Suprapubic skin (tissue), 4 donors: ENCODE results near the gene ZDHHC21. TPM values are rescaled to one million over a fixed set of nuclear protein-coding genes. Genes with fewer than 3 reads are reported as not detected.

Source experiments
- DNase-seq, 2 donors: peaks; one replicate each; pipeline ENCODE4 v3.0.0-alpha.2; 2019; ENCODE audit warnings: low spot score in 2 of 2
- H3K27ac ChIP-seq: fragments of 200-600 bp; sonication (generic); one replicate; pipeline ENCODE4 v1.5.1; 2019
- H3K27me3 ChIP-seq: fragments of 200-600 bp; sonication (generic); one replicate; pipeline ENCODE4 v1.5.1; 2019
- H3K36me3 ChIP-seq: fragments of 200-600 bp; sonication (generic); one replicate; pipeline ENCODE4 v1.5.1; 2019
- H3K4me1 ChIP-seq: fragments of 200-600 bp; sonication (generic); one replicate; pipeline ENCODE4 v1.5.1; 2019
- H3K4me3 ChIP-seq: fragments of 200-600 bp; sonication (generic); one replicate; pipeline ENCODE4 v1.5.1; 2019; ENCODE audit warnings: mild to moderate bottlenecking
- H3K9me3 ChIP-seq: fragments of 200-600 bp; sonication (generic); one replicate; pipeline ENCODE4 v1.5.1; 2019
- CTCF ChIP-seq, 2 donors: fragments of 200-600 bp in 1 of 2; fragments of 450-650 bp in 1 of 2; sonication (generic) in 1 of 2; IDR thresholded peaks; one replicate each; pipeline ENCODE4 v1.5.1; 2016 to 2019; ENCODE audit warnings: antibody characterized with exemption in 2 of 2, mild to moderate bottlenecking in 1 of 2, moderate library complexity in 1 of 2
- EP300 ChIP-seq: sonication (generic); formaldehyde crosslinking; IDR thresholded peaks from one replicate; pipeline ENCODE4 v1.6.1; 2017; ENCODE audit warnings: antibody characterized with exemption
- POLR2A ChIP-seq, 2 donors: fragments of 450-650 bp; IDR thresholded peaks; one replicate each; pipeline ENCODE4 v1.6.1; 2017; ENCODE audit warnings: antibody characterized with exemption in 2 of 2, mild to moderate bottlenecking in 2 of 2, moderate library complexity in 2 of 2
- POLR2AphosphoS5 ChIP-seq, 3 donors: sonication (generic); formaldehyde crosslinking; IDR thresholded peaks; one replicate each; pipeline ENCODE4 v1.6.1; 2017; ENCODE audit warnings: antibody characterized with exemption in 3 of 3
- WGBS: methylation state at CpG from one replicate; pipeline ENCODE4 v1.1.5; 2018; 5-methylcytosine and 5-hydroxymethylcytosine counted together
- total RNA-seq, 4 donors: library from RNA; depleted of rRNA; stranded (reverse); fragments of >200 nt; gene quantifications; one replicate each; pipeline ENCODE4 v1.1.0, GENCODE V29; 2016

Gene ZDHHC21
- total RNA-seq, 4 donors from 2014 or later = 6.5 to 12.9 (median 9.5) TPM

DNA sequence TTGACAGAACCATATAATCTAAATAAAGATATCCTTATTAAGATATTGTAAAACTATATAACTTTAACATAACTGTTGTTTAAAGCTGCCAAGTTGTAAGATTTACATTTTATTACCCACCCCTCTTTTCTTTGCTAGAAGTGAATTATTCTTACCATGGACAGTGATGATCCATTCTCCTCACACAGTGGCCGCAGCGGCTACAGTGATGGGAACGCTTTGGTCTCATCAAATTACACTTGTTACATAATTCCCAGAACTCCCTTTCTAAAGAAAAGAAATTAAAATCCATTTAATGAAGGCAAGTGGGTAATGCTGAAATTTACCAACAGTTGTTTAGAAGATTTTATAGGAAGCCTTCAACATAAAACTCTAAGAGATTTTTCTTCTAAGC is 31.2 kb downstream of the ZDHHC21 start:
- no peaks in the 10 kb centered on the region for H3K27me3 ChIP-seq
- no peaks in the 10 kb centered on the region for H3K9me3 ChIP-seq
- TF ChIP-seq POLR2A (IDR thresholded peaks at IDR 0.05) (no peak), POLR2AphosphoS5 (IDR thresholded peaks at IDR 0.05) (no peak), EP300 (no peak), CTCF (IDR thresholded peaks at IDR 0.05) (no peak)
- DNase-seq = no peak
- H3K36me3 ChIP-seq = peaks cover 8% of the 10 kb centered on the region
- WGBS = 97% methylated on average over 3 of the region's 3 CpGs
- no peaks in the 10 kb centered on the region for H3K4me1 ChIP-seq
- no peak overlapping the region for H3K4me3 ChIP-seq
- H3K27ac ChIP-seq = no peak overlapping the region

GRCh38 chr9:14661421-14662059 is 31.7 kb downstream of the ZDHHC21 start:
- Histone ChIP-seq H3K27ac (no peak overlapping the region), H3K4me3 (no peak overlapping the region), H3K36me3 (peaks cover 8% of the 10 kb centered on the region), H3K4me1 (no peaks in the 10 kb centered on the region), H3K27me3 (no peaks in the 10 kb centered on the region), H3K9me3 (no peaks in the 10 kb centered on the region)
- WGBS = 66% methylated on average over 3 of the region's 3 CpGs
- TF ChIP-seq POLR2A (IDR thresholded peaks at IDR 0.05) (no peak), CTCF (IDR thresholded peaks at IDR 0.05) (peak in 1 of 2 donors; percentile 9)
- no peak for DNase-seq

DNA sequence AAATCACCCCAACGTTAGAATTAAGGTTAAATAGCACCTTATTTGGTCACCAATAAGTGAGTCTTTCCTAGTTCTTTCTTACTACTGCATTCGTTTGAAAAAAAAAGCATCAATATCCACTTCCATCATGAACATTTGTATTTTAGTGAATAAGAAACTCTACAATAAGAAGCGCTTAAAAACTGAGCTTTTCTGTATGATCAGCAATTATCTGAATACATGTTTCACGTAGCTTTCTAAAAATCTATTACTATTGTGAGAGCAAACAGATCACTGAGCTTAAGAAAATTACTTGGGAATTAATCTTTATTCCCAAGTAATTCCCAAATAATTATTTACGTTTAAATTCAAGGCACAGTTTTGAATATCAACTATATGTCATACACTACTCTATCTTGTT is 32.5 kb downstream of the ZDHHC21 start:
- H3K36me3 ChIP-seq = peaks cover 8% of the 10 kb centered on the region
- H3K27me3 ChIP-seq = no peaks in the 10 kb centered on the region
- no peak overlapping the region for H3K4me3 ChIP-seq
- no peaks in the 10 kb centered on the region for H3K4me1 ChIP-seq
- no peaks in the 10 kb centered on the region for H3K9me3 ChIP-seq
- H3K27ac ChIP-seq = no peak overlapping the region
- DNase-seq = no peak
- TF ChIP-seq CTCF (IDR thresholded peaks at IDR 0.05) (no peak), POLR2A (IDR thresholded peaks at IDR 0.05) (no peak), POLR2AphosphoS5 (IDR thresholded peaks at IDR 0.05) (no peak), EP300 (no peak)
- 94% methylated on average over 5 of the region's 5 CpGs for WGBS

DNA sequence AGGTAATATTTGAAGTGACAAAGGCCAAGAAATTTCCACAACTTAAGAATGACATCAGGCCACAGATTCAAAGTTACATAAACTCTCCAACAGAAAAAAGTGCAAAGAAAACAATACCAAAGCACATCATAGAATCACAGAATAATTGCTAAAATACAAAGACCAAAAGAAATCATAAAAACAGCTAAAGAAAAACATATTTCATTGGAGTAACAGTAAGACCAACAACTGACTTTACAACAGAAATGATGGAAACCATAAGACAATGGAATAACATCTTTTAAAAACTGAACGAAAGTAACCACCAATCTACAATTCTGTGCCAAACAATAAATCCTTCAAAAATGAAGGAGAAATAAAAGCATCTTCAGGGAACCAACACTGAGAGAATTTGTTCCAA is 38.3 kb downstream of the ZDHHC21 start:
- peaks cover 8% of the 10 kb centered on the region for H3K36me3 ChIP-seq
- TF ChIP-seq POLR2A (IDR thresholded peaks at IDR 0.05) (no peak), CTCF (IDR thresholded peaks at IDR 0.05) (no peak), EP300 (no peak), POLR2AphosphoS5 (IDR thresholded peaks at IDR 0.05) (no peak)
- H3K4me1 ChIP-seq = no peaks in the 10 kb centered on the region
- H3K27me3 ChIP-seq = no peaks in the 10 kb centered on the region
- no peak overlapping the region for H3K27ac ChIP-seq
- DNase-seq = no peak
- peaks cover 11% of the 10 kb centered on the region for H3K9me3 ChIP-seq
- WGBS = 90% methylated on average over 1 of the region's 1 CpG
- no peak overlapping the region for H3K4me3 ChIP-seq

DNA sequence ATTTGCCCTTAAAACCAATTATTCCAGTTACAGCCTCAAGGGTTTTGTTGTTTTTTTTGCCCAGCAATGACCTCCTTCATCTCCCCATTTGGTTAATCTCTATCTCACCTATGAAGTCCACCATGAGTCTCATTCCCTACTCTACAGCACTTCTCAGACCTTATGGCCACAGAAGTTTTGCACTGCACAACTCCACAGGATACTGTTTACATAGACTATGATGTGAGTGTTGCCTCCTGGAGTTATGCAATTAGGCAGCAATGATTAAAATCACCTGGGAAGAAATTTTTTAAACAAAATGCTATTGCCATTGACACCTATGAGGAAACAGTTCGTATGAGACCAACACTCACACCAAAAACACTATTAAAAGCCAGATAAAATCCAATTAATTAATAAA is 39.7 kb downstream of the ZDHHC21 start:
- Histone ChIP-seq H3K9me3 (peaks cover 11% of the 10 kb centered on the region), H3K4me1 (no peaks in the 10 kb centered on the region), H3K27me3 (no peaks in the 10 kb centered on the region), H3K27ac (no peak overlapping the region), H3K4me3 (no peak overlapping the region), H3K36me3 (peaks cover 8% of the 10 kb centered on the region)
- DNase-seq = no peak
- WGBS = 92% methylated on average over 1 of the region's 1 CpG
- TF ChIP-seq POLR2A (IDR thresholded peaks at IDR 0.05) = no peak
